ENCODE data around the gene RMND5B.
"Not testable (repeated sequence)": the region's sequence is repeated elsewhere in the genome, so short reads cannot be mapped to it uniquely, and the experiment has no call there.

RMND5B gene

DNA sequence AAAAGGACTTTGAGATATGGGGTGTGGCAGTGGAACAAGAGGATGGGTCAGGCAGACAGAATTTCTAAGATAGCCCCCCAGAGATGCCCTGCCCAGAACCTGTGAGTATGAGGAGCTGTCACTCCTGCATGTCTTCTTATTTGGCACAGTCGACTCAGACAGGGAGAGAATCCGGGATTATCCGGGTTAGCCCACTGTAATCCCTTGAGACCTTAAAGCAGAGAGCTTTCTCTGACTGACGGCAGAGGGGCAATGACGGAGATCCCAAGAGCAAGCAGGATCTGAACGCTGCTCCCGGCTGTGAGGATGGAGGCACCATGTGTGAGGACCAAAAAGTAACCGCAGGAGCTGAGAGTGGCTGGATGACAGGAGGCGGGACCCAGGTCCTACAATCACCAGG lies 31.7 kb downstream of the RMND5B start:
- in situ Hi-C loops (cut with HindIII; ENCODE audit: low sequenced_read_pairs) = no loop called here

DNA sequence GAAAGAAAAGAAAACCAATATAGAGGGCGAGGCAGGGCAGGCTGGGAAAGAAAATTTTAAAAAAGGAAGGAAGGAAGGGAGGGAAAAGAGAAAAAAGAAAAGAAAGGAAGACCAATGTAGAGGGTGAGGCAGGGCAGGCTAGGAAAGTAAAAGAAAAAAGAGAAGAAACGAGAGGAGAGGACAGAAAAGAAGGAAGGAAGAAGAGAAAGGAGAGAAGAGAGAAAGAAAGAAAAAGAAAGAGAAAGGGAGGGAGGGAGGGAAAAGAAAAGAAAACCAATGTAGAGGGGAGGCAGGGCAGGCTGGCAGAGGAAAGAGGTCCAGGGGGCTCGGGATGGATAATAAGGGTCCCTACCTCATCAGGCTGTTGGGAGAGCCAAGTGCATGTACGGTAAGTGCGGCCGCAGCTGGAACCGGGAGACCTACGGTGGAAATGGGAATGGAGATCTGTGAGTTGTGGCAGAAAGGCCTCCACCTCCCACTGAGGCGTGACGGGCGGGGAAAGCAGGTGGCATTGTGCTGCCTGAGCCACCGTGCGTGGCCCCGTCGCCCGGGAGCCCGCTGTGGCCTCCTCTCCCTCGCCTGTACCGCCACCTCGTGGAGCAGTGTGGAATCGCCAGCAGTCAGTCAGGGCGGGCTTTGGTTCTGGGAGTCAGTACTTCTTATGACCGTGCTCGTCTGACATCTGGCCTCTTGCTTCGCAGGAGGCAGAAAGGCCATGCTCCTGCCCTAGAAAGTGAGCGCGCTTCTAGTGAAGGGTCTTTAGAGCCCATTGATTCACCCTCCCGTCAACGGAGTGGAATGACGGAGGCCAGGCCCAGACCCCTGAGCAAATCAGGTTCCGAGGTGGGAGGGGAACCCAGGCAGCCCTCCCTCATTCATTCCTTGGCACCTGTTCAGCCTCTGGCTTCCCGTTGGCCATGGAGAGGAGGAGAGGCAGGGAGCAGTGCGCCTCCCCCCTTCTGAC lies 33.2 kb downstream of the RMND5B start:
- in situ Hi-C loops (cut with HindIII; ENCODE audit: low sequenced_read_pairs) = no loop called here

DNA sequence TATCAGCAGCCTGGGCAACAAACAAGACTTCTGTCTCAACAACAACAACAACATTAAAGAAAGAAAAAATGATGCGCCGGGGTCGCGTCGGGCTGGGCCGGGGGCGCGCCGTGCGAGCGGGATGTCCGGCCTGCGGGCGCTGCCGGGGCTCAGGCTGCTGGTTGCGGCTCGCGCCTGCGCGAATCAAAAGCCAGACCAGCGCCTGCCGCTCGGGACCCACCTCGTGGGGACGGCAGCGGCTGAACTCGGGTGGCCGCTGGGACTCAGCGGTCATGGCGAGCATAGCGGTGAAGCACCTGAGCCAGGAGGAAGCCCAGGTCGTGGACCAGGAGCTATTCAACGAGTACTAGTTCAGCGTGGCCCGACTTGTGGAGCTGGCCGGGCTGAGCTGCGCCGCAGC lies 34.8 kb downstream of the RMND5B start:
- in situ Hi-C loops (cut with HindIII; ENCODE audit: low sequenced_read_pairs) = no loop called here

DNA sequence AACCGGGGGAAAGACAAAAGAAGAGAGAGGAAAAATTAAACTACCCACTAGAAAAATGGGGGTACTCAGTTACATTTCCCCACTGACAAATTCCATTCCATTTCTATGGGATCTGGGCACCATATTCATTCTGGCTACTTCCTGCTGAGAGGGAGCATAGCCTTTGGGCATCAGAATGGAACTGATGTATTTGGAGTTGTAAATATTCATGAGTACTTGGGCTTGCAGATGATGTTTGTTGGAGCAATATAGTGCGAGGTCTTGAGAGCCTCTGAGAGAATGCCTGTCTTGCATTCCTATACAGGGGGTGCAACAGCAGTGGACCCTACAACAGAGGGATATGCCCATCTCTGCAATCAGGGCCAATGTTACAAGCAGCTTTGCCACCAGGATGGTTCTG lies 39.6 kb downstream of the RMND5B start:
- in situ Hi-C loops (cut with HindIII; ENCODE audit: low sequenced_read_pairs) = no loop called here

DNA sequence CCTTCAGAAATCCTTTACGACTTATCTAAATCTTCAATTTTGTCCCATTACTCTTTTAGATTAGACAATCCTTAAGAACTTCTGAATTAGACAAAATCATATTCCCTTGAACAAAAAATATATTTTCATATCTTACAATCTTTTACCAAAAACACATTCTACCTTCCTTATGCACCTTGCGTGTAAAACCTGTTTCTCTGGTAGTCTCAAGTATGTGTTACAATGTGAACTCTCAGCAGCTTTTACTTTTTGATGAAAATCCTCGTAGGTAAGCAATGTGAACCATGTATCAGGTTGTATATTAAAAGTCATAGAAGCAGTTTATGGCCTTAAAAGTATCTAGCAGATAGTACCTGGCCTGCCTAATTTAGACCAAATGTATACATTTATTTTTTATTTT lies 43.6 kb downstream of the RMND5B start:
- in situ Hi-C loops (cut with HindIII; ENCODE audit: low sequenced_read_pairs) = no loop called here

DNA sequence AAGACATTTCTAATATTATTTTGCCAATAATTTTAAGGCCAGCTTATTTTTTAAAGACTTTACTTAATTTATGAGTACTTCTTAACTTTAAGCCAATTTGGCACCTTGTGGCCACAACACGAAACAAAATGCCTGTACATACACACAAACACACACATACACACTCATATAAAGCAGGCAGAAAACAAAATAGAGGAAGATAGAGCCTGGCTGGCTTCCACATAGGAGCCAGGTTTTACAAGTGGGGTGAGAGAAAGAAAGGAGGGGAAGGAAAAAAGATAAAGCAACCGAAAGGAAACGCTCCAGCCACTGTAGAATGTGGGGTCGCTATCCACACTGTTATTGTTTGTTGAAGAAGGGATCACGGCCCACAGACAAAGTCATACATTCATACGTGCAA lies 46.0 kb downstream of the RMND5B start:
- in situ Hi-C loops (cut with HindIII; ENCODE audit: low sequenced_read_pairs) = no loop called here

DNA sequence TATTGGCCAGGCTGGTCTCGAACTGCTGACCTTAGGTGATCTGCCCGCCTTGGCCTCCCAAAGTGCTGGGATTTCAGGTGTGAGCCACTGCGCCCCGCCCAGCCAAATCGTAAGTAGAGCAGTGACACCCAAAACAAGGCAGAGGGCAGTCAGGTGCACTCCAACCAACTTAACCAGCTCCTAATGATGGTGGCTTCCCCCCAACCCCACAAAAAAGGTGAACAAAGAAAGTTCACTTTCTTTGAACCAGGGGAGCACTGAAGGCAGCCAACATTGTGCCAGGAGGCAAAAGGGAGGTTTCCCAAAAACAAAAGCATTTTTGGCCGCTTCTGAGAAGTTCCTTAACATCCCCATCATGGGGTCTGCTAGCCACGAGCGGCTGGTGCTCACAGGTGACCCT lies 46.8 kb downstream of the RMND5B start:
- in situ Hi-C loops (cut with HindIII; ENCODE audit: low sequenced_read_pairs) = no loop called here

DNA sequence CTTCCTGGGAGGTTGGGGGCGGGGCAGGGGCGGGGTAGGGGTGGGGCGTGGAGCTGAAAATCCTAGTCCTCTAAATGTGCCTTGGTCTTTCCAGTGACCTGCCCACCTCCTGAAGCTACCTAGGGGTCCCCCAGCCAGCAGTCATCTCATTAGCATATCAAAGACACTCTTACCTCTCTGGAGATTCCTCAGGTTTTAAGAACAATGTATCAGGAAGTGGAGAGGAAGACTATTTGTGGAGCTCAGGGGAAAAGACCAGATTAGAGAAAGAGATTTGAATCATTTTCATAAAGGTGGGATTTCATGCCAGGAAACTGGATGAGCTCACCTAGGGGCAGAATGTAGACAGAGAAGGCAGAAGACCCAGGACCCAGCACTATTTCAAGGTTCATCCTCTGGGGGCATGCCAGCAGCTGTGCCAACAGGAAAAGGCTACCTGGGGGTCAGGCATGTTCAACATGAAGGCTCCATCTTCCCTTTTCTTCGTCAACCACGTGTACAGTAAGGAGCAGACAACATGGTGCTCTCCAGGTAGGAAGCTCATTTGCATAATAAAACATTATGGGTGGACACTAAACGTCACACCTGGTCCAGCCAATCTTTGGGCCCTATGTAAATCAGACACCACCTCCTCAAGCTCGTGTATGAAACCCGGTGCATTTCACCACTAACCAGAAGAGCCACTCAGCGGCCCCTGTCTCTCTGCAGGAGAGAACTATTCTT lies 49.5 kb downstream of the RMND5B start:
- in situ Hi-C loops (cut with HindIII; ENCODE audit: low sequenced_read_pairs) = no loop called here

DNA sequence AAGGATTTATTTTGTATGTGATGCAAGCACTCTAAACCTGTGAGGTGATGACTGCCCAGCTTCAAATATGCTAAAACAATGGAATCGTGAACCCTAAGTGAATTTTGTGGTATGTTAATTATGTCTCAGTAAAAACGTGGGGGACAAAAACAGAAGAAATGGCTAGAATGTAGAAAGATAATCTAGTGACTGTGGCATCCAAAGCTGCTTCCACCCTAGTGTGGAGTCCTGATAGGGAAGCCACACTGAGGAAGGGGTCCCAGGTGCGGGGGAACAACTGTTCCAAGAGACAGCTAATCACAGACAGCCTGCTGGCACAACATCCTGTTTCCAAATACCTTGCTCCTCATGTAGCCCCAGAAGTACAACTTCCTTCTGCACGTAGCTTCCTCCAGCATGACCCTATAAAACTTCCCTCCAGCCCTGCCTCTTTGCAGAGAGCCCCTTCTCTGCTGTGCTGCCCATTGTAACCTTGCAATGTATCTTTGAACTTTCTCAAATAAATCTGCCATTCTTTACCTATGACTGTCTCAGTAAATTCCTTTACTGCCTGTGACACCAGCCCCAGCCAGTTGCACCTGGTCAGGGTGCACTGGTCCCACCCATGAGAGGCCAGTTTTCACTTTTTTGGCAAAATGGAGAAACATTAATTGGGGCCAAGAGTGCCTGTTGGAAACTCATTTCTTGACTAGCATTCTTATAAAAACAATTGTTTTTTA lies 51.5 kb downstream of the RMND5B start:
- in situ Hi-C loops (cut with HindIII; ENCODE audit: low sequenced_read_pairs) = no loop called here

DNA sequence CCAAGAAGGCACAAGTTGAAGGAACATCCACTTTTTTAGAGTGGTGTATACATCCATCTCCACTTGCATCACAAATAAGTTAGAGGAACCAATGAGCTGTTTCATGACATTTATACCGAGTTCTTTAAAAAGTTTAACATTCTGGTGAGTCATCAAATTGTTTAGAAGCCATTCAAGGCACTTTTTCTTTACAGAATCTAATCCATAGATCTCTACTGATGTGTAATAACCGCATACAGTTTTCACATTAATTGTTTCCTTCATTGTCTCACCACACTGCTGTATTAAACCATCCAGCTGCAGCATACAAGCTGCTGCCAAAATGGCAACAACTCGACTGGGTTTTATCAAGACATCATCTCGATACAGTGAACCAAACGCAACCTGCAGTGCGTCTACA lies 55.6 kb downstream of the RMND5B start:
- in situ Hi-C loops (cut with HindIII; ENCODE audit: low sequenced_read_pairs) = no loop called here

DNA sequence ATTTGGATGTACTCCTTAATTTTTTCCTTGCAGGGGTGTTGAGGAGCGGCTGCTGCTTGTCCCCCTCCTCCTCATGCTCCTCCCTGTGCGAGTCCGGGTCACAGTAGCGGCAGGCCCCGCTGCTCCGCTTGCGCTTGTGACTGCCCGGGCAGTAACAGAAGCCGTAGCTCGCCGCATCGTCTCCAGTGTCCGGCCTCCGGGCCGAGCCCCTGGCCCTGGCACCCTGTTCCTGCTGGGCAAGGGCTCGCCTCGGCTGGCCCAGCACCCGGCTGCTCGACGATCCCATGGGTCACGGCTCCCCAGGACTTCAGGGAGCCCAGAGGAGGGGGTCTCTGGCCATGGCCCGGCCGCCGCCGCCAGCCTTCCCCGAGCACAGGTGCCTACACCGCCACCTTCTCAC lies 56.2 kb downstream of the RMND5B start, which contains the start of gene GMCL2:
Gene GMCL2, minus strand, starts transcription at position 358 of the 400 bp plus-strand sequence. Its CDS starts 72 bp downstream, at position 286.
- in situ Hi-C loops (cut with HindIII; ENCODE audit: low sequenced_read_pairs) = no loop called here

DNA sequence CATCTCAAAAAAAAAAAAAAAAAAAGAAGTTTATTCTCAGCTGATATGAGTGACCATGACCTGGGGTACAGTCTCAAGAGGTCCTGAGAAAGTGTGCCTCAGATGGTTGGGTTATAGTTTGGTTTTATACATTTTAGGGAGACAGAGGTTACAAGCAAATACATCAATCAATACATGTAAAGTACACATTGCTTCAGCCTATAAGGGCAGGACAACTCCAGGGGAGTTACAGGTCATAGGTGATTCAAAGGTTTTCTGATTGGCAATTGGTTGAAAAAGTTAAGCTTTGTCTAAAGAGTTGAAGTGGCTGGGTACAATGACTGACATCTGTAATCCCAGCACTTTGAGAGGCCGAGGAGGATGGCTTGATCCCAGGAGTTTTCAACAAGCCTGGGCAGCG lies 58.6 kb downstream of the RMND5B start:
- in situ Hi-C loops (cut with HindIII; ENCODE audit: low sequenced_read_pairs) = no loop called here

DNA sequence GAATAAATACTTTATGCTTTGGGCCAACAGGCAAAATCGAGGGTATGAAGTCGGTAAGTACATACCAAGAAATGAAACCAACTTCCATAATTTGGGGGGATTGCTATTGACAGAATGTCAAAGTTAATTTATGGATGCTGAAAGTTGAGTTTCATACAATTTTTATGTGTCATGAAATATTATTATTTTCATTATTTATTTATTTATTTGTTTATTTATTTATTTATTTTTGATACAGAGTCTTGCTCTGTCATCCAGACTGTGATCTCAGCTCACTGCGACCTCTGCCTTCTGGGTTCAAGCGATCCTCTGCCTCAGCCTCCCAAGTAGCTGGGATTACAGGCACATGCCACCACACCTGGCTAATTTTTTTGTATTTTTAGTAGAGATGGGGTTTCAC lies 60.8 kb downstream of the RMND5B start:
- in situ Hi-C loops (cut with HindIII; ENCODE audit: low sequenced_read_pairs) = no loop called here

DNA sequence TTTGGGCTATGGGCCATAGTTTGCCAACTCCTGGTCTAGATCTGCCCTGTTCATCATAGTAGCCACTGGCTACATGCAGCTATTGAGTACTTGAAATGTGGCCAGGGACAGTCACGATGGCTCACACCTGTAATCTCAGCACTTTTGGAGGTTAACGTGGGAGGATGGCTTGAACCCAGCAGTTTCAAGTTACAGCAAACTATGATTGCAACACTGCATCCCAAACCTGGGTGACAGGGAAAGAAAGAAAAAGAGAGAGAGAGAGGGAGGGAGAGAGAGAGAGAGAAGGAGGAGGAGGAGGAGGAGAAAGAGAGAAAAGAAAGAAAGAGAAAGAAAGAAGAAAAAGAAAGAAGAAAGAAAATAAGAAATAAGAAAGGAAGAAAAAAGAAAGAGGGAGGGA lies 61.4 kb downstream of the RMND5B start:
- in situ Hi-C loops (cut with HindIII; ENCODE audit: low sequenced_read_pairs) = no loop called here

DNA sequence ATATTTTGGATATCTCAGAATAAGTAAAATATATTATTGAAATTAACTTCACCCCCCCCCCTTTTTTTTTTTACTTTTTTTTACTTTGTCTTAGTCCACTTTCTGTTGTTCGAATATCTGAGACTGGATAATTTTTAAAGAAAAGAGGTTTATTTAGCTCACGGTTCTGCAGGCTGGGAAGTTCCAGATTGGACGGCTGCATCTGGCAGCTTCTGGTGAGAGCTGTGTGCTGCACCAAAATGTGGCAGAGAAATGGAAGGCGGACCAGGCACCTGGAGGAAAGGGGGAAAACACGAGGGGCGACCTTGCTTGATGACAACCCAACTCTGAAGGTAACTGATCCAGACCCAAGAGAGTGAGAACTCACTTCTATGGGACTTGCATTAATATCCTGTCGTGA lies 62.0 kb downstream of the RMND5B start:
- in situ Hi-C loops (cut with HindIII; ENCODE audit: low sequenced_read_pairs) = no loop called here

DNA sequence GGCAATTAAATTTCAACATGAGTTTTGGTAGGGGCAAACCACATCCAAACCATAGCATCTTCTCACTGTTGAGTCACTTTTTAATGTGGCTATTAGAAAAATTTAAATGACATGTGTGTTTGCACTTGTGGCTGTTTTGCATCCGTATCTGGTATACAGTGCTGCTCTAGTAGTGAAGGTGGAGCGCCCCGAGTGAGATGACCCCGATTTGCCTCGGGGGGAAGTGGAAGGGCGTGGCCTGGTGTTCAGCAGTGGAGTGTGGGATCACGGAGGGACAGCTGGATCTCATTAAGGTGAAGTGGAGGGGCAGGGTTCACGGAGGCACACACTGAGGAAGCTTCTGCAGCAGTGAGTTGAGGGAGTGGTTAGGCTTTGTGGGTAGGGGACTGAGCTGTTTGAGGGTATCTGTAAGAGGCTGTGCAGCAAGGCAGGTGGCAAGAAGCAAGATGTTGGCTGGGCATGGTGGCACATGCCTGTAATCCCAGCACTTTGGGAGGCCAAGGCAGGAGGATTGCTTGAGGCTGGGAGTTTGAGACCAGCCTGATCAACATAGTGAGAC lies 62.5 kb downstream of the RMND5B start:
- in situ Hi-C loops (cut with HindIII; ENCODE audit: low sequenced_read_pairs) = no loop called here

DNA sequence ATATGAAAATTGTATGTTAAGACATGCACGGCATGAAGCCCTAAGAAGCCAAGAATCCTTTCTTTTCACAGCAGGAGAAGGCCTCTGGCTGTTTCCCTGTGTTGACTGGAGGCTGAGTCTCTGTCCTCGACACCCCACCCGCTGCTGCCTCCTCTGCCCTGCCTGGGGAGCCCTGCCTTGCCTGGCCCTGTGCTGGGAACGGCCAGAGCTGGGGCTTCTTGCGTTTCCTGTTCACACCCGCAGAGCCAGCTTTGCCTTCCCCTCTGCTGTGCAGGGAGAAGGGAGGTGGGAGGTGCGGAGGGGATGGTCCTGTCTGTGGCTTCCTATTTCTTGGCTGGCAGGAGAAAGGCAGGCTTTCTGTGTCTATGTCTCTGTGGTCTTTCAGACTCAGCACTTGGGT lies 63.2 kb downstream of the RMND5B start:
- in situ Hi-C loops (cut with HindIII; ENCODE audit: low sequenced_read_pairs) = no loop called here

DNA sequence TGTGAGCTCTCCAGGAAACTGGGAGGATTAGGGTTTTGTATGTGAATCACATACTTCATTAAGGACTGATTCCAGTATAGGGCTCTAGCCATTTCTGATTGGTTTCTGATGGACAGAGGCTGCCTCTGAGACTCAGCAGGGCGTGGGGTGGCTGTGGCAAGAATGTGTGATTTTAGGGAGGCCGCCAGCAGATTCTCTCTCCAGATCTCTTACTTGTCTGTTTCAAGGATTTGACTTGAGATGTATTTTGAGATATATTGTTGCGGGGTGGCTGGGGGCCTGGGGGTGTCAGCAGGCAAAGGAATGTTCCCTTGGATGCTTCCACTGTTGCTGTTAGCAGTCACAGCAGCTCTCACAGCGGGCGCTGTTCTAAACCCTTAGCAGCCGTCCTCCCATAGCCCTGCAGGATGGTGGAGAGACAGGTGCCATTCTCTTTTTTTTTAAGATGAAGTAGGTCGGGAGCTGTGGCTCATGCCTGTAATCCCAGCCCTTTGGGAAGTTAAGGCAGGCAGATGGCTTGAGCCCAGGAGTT lies 65.5 kb downstream of the RMND5B start:
- in situ Hi-C loops (cut with HindIII; ENCODE audit: low sequenced_read_pairs) = no loop called here

DNA sequence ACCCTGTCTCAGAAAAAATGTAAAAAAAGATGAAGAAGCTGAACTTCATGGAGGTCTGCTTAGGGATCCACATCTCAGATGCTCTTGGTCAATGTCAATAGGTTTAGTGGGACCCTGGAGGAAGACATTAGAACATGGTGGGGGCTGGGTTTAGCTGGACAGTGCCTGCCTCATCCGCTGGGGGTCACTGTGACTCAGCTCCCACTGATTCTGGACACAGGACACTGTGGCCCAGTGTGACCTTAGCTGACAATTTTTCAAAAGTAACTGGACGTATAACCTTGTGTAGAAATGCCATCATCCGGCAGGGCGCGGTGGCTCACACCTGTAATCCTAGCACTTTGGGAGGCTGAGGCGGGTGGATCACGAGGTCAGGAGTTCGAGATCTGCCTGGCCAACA lies 66.2 kb downstream of the RMND5B start:
- in situ Hi-C loops (cut with HindIII; ENCODE audit: low sequenced_read_pairs) = no loop called here

DNA sequence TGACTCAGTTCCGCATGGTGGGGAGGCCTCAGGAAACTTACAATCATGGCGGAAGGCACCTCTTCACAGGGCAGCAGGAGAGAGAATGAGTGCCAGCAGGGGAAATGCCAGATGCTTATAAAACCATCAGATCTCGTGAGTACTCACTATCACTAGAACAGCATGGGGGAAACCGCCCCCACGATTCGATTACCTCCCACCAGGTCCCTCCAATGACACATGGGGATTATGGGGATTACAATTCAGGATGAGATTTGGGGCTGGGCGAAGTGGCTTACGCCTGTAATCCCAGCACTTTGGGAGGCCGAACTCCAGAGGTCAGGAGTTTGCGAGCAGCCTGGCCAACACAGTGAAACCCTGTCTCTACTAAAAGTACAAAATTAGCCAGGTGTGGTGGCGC lies 67.3 kb downstream of the RMND5B start:
- in situ Hi-C loops (cut with HindIII; ENCODE audit: low sequenced_read_pairs) = not testable (repeated sequence)

DNA sequence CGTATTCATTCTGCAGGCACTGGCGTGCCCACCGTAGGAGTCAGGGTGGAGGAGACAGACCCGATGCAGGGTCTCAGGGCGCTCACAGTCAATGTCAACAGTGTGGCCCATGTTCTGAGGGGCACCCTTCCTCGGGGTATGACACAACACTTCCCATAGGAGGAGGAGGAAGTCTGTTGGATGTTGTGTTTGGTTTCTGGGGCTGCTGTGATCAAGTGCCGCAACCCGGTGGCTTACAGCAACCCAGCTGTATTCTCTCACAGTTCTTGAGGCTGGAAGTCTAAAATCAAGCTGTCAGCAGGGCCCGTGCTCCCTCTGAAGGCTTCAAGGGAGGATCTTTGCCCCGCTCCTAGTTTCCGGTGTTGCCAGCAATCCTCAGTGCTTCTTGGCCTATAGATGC lies 67.9 kb downstream of the RMND5B start:
- in situ Hi-C loops (cut with HindIII; ENCODE audit: low sequenced_read_pairs) = no loop called here
